HCT116 (cell line): Measurements from ENCODE around the gene MRFAP1. TPM values are rescaled to one million over a fixed set of nuclear protein-coding genes. Genes with fewer than 3 reads are reported as not detected.

Source experiments
- ATAC-seq: fragments of 200-7000 bp; cut with Tn5 transposase; 2 replicates; pipeline ENCODE4 v1.9.1; 2020; ENCODE audit warnings: mild to moderate bottlenecking, moderate library complexity
- BruUV-seq: library from RNA; stranded (reverse); fragments of 400-500 nt; replicated peaks from 2 replicates; lab custom pipeline; 2021; lab: Mats Ljungman, UMichigan
- CTCF ChIA-PET: fragments of 300-600 bp; sonication (Branson Sonifier 250); formaldehyde crosslinking; loops from one replicate; lab custom pipeline; 2021; ENCODE audit warnings: antibody characterized with exemption; lab: Charles Lee
- POLR2A ChIA-PET: fragments of 300-600, 350-600 bp; sonication (Branson Sonifier 250); formaldehyde crosslinking; loops from one replicate; lab custom pipeline; 2021; ENCODE audit warnings: antibody characterized with exemption; lab: Charles Lee
- RAD21 ChIA-PET, 2 experiments: fragments of 300-600 bp; sonication (Branson Sonifier 250); formaldehyde crosslinking; loops; one replicate each; lab custom pipeline; 2023; ENCODE audit warnings: low total read pairs in 2 of 2; ENCODE audit not compliant: uncharacterized antibody in 2 of 2, unreplicated experiment in 2 of 2, low non-redundant PET in 1 of 2; lab: Charles Lee
- DNase-seq: peaks from one replicate; pipeline ENCODE4 v3.0.0-alpha.2; 2010; ENCODE audit warnings: low read depth, low spot score
- H2AFZ ChIP-seq: fragments of 200-600 bp; shearing (Covaris generic), sonication (generic); 2 replicates; pipeline ENCODE4 v1.6.1; 2017; ENCODE audit warnings: low read depth, mixed run types, mixed read lengths, antibody characterized with exemption, low read length; ENCODE audit not compliant: poor library complexity, severe bottlenecking
- H3K27ac ChIP-seq: 2 replicates; pipeline ENCODE4 v1.5.1; 2012; ENCODE audit warnings: low read depth, low read length
- H3K27me3 ChIP-seq: fragments of 200-600 bp; sonication (generic); 2 replicates; pipeline ENCODE4 v1.6.1; 2016; ENCODE audit warnings: mixed run types, low read length, mixed read lengths; ENCODE audit not compliant: insufficient read depth
- H3K36me3 ChIP-seq, 2 experiments: fragments of 200-500 bp in 1 of 2; fragments of 200-600 bp in 1 of 2; sonication (Bioruptor generic) in 1 of 2; sonication (generic) in 1 of 2; 2 replicates each; pipeline versions ENCODE4 v1.5.1 to v1.6.1; 2014 to 2016; ENCODE audit warnings: low read length in 2 of 2, inconsistent platforms in 1 of 2, mixed read lengths in 1 of 2, mixed run types in 1 of 2; ENCODE audit not compliant: insufficient read depth in 2 of 2, control insufficient read depth in 1 of 2
- H3K4me1 ChIP-seq, 2 experiments: fragments of 200-600 bp in 1 of 2; sonication (generic) in 1 of 2; 2 replicates each; pipeline versions ENCODE4 v1.5.1 to v1.6.1; 2012 to 2017; ENCODE audit warnings: low read length in 2 of 2, inconsistent platforms in 1 of 2, mild to moderate bottlenecking in 1 of 2, mixed read lengths in 1 of 2, mixed run types in 1 of 2, moderate library complexity in 1 of 2; ENCODE audit not compliant: insufficient read depth in 2 of 2, control insufficient read depth in 1 of 2
- H3K4me2 ChIP-seq: fragments of 200-600 bp; sonication (generic); 2 replicates; pipeline ENCODE4 v1.6.1; 2017; ENCODE audit warnings: mixed run types, low read length, mixed read lengths
- H3K4me3 ChIP-seq, 2 experiments: fragments of 200-600 bp in 1 of 2; sonication (generic) in 1 of 2; replicated peaks in 1 of 2; 2 replicates each; pipeline ENCODE4 v1.5.1; 2011 to 2016; ENCODE audit warnings: low read length in 2 of 2, control low read depth in 1 of 2, low read depth in 1 of 2, mild to moderate bottlenecking in 1 of 2, mixed read lengths in 1 of 2, mixed run types in 1 of 2
- H3K79me2 ChIP-seq: fragments of 200-600 bp; sonication (generic); 2 replicates; pipeline ENCODE4 v1.6.1; 2017; ENCODE audit warnings: mild to moderate bottlenecking, mixed run types, low read length, moderate library complexity, mixed read lengths; ENCODE audit not compliant: insufficient read depth
- H3K9ac ChIP-seq: fragments of 200-600 bp; sonication (generic); 2 replicates; pipeline ENCODE4 v1.6.1; 2016; ENCODE audit warnings: low read length, mixed read lengths
- H3K9me2 ChIP-seq: fragments of 200-600 bp; sonication (generic), shearing (Covaris generic); 2 replicates; pipeline ENCODE4 v1.6.1; 2017; ENCODE audit warnings: mixed run types, mild to moderate bottlenecking, moderate library complexity; ENCODE audit not compliant: insufficient read depth
- H3K9me3 ChIP-seq, 2 experiments: fragments of 200-500 bp in 1 of 2; fragments of 200-600 bp in 1 of 2; sonication (Bioruptor generic) in 1 of 2; sonication (generic) in 1 of 2; 2 replicates each; pipeline ENCODE4 v1.6.1; 2014 to 2017; ENCODE audit warnings: low read length in 2 of 2, mixed read lengths in 2 of 2, inconsistent platforms in 1 of 2, low read depth in 1 of 2, mild to moderate bottlenecking in 1 of 2, mixed run types in 1 of 2, moderate library complexity in 1 of 2; ENCODE audit not compliant: control insufficient read depth in 1 of 2, insufficient read depth in 1 of 2
- H4K20me1 ChIP-seq: fragments of 200-600 bp; sonication (generic), shearing (Covaris generic); 2 replicates; pipeline ENCODE4 v1.6.1; 2017; ENCODE audit warnings: mixed run types, mild to moderate bottlenecking, moderate library complexity; ENCODE audit not compliant: insufficient read depth
- ATF3 ChIP-seq: IDR thresholded peaks from 2 replicates; pipeline ENCODE4 v1.6.1; 2012
- CTCF ChIP-seq, 3 experiments: fragments of 200-600 bp in 1 of 3; sonication (generic) in 1 of 3; IDR thresholded peaks in 2 of 3; conservative IDR thresholded peaks in 1 of 3; 2 replicates each; pipeline ENCODE4 v1.5.1; 2012 to 2017; ENCODE audit warnings: low read depth in 2 of 3, low read length in 2 of 3, antibody characterized with exemption in 1 of 3, borderline replicate concordance in 1 of 3, control low read depth in 1 of 3, mild to moderate bottlenecking in 1 of 3, mixed read lengths in 1 of 3, mixed run types in 1 of 3, moderate library complexity in 1 of 3; ENCODE audit not compliant: insufficient read depth in 1 of 3
- EZH2phosphoT487 ChIP-seq: fragments of 200-600 bp; IDR thresholded peaks from 2 replicates; pipeline ENCODE4 v1.6.1; 2018; ENCODE audit warnings: antibody characterized with exemption, borderline replicate concordance
- FOSL1 ChIP-seq: IDR thresholded peaks from 2 replicates; pipeline ENCODE4 v1.6.1; 2012; ENCODE audit warnings: low read depth
- MAX ChIP-seq: IDR thresholded peaks from 2 replicates; pipeline ENCODE4 v1.6.1; 2012
- POLR2AphosphoS5 ChIP-seq: IDR thresholded peaks from 2 replicates; pipeline ENCODE4 v1.6.1; 2011; ENCODE audit warnings: mild to moderate bottlenecking, low read depth, low read length, moderate library complexity
- SIN3A ChIP-seq: IDR thresholded peaks from 2 replicates; pipeline ENCODE4 v1.6.1; 2012; ENCODE audit warnings: low read depth
- YY1 ChIP-seq: IDR thresholded peaks from 2 replicates; pipeline ENCODE4 v1.6.1; 2011; ENCODE audit warnings: low read length, low read depth, moderate library complexity, mild to moderate bottlenecking; ENCODE audit not compliant: insufficient replicate concordance; ENCODE audit errors: extremely low read depth
- ZBTB33 ChIP-seq: IDR thresholded peaks from 2 replicates; pipeline ENCODE4 v1.6.1; 2011; ENCODE audit warnings: mild to moderate bottlenecking, low read length, moderate library complexity; ENCODE audit not compliant: insufficient replicate concordance; ENCODE audit errors: extremely low read depth
- ZNF274 ChIP-seq: fragments of 200-500 bp; sonication (Bioruptor generic); IDR thresholded peaks from 2 replicates; pipeline ENCODE4 v1.6.1; 2014; ENCODE audit warnings: mild to moderate bottlenecking, low read depth, low read length, inconsistent platforms
- intact Hi-C: fragments of 100-400 bp; cut with micrococcal nuclease; formaldehyde crosslinking; loops from 2 replicates; pipeline ENCODE4 v1.10.0; 2022
- total RNA-seq: library from RNA; stranded (reverse); gene quantifications from one replicate; pipeline ENCODE4 v1.2.1, GENCODE V29; 2021; ENCODE audit not compliant: unreplicated experiment

Gene MRFAP1
- total RNA-seq, 1 experiment from 2014 or later: 313 TPM

GRCh38 chr4:6610856-6611430 is 29.5 kb upstream of the MRFAP1 start (continued):
- TF ChIP-seq ZBTB33: no peak
- no peak for TF ChIP-seq YY1
- no peak for TF ChIP-seq CTCF (IDR thresholded peaks at IDR 0.05 in 2 of 3, conservative IDR thresholded peaks at IDR 0.05 in 1 of 3; ENCODE audit: borderline replicate concordance in 1 of 3, insufficient read depth in 1 of 3, low read depth in 2 of 3, low read length in 2 of 3)
- no peak for TF ChIP-seq FOSL1
- no peak for TF ChIP-seq SIN3A
- TF ChIP-seq POLR2AphosphoS5: no peak

GRCh38 chr4:6612961-6613675 is 27.4 kb upstream of the MRFAP1 start:
- Histone ChIP-seq H3K79me2 (no peaks in the 10 kb centered on the region), H3K36me3 (no peaks in the 10 kb centered on the region), H3K4me1 (no peaks in the 10 kb centered on the region), H2AFZ (no peak overlapping the region), H3K27ac (no peak overlapping the region), H3K9me3 (no peaks in the 10 kb centered on the region), H3K4me3 (no peak overlapping the region), H3K4me2 (no peak overlapping the region), H3K27me3 (no peaks in the 10 kb centered on the region), H3K9ac (no peak overlapping the region), H3K9me2 (no peaks in the 10 kb centered on the region), H4K20me1 (no peaks in the 10 kb centered on the region)
- BruUV-seq: no TSS peak
- peak; percentile 50; the same call in 1 of the 2 replicates for ATAC-seq
- intact Hi-C loops: no loop called here
- POLR2A ChIA-PET: no interaction called here
- RAD21 ChIA-PET: interaction anchor here in 1 of 2 experiments (0.5 kb wide), 1 partner anchor 74 kb away, joined by 3 read pairs; no protein-coding TSS in a partner anchor
- no peak for DNase-seq
- CTCF ChIA-PET: no interaction called here
- TF ChIP-seq ATF3 (no peak), POLR2AphosphoS5 (no peak), CTCF (IDR thresholded peaks at IDR 0.05 in 2 of 3, conservative IDR thresholded peaks at IDR 0.05 in 1 of 3; ENCODE audit: borderline replicate concordance in 1 of 3, insufficient read depth in 1 of 3, low read depth in 2 of 3, low read length in 2 of 3) (no peak), ZNF274 (no peak), MAX (no peak), EZH2phosphoT487 (no peak)
